HepG2 (cell line): ENCODE measurements around the gene AGAP3. TPM values are rescaled to one million over a fixed set of nuclear protein-coding genes. Genes with fewer than 3 reads are reported as not detected.

Experiments used
- JUND ChIP-seq: sonication (generic); formaldehyde crosslinking; IDR thresholded peaks from 2 replicates; pipeline ENCODE4 v1.8.0; 2022; ENCODE audit warnings: mild to moderate bottlenecking, missing genetic modification reagents
- KDM4B ChIP-seq: sonication (generic); formaldehyde crosslinking; IDR thresholded peaks from 2 replicates; pipeline ENCODE4 v1.4.0; 2020; ENCODE audit warnings: missing genetic modification reagents
- NFIB ChIP-seq: sonication (generic); formaldehyde crosslinking; IDR thresholded peaks from 2 replicates; pipeline ENCODE4 v1.9.0; 2021; ENCODE audit warnings: missing genetic modification reagents, mild to moderate bottlenecking, borderline replicate concordance
- PITX1 ChIP-seq: sonication (generic); formaldehyde crosslinking; IDR thresholded peaks from 2 replicates; pipeline ENCODE4 v1.5.1; 2020; ENCODE audit warnings: mild to moderate bottlenecking, missing genetic modification reagents
- SIX1 ChIP-seq: sonication (generic); formaldehyde crosslinking; IDR thresholded peaks from 2 replicates; pipeline ENCODE4 v1.4.0; 2020; ENCODE audit warnings: missing genetic modification reagents, borderline replicate concordance
- TBX2 ChIP-seq: sonication (generic); formaldehyde crosslinking; IDR thresholded peaks from 2 replicates; pipeline ENCODE4 v1.5.0; 2020; ENCODE audit warnings: missing genetic modification reagents, mild to moderate bottlenecking, borderline replicate concordance
- XBP1 ChIP-seq: sonication (generic); formaldehyde crosslinking; IDR thresholded peaks from 2 replicates; pipeline ENCODE4 v1.5.0; 2020; ENCODE audit warnings: missing genetic modification reagents
- ZC3H13 ChIP-seq: sonication (generic); formaldehyde crosslinking; IDR thresholded peaks from 2 replicates; pipeline ENCODE4 v1.8.1; 2023; ENCODE audit warnings: mild to moderate bottlenecking, missing genetic modification reagents, moderate library complexity
- ZFAT ChIP-seq: sonication (generic); formaldehyde crosslinking; conservative IDR thresholded peaks from 2 replicates; pipeline ENCODE4 v1.8.1; 2023; ENCODE audit warnings: missing genetic modification reagents, inconsistent platforms
- ZNF20 ChIP-seq: sonication (generic); formaldehyde crosslinking; IDR thresholded peaks from 2 replicates; pipeline ENCODE4 v1.4.0; 2020; ENCODE audit warnings: mild to moderate bottlenecking, moderate library complexity, missing genetic modification reagents
- ZNF331 ChIP-seq: sonication (generic); formaldehyde crosslinking; IDR thresholded peaks from 2 replicates; pipeline ENCODE4 v1.4.0; 2020; ENCODE audit warnings: missing genetic modification reagents
- ZNF543 ChIP-seq: sonication (generic); formaldehyde crosslinking; IDR thresholded peaks from 2 replicates; pipeline ENCODE4 v1.4.0; 2020; ENCODE audit warnings: mild to moderate bottlenecking, missing genetic modification reagents
- ZNF788 ChIP-seq: sonication (generic); formaldehyde crosslinking; IDR thresholded peaks from 2 replicates; pipeline ENCODE4 v1.5.0; 2020; ENCODE audit warnings: mild to moderate bottlenecking, missing genetic modification reagents, borderline replicate concordance
- ZNF883 ChIP-seq: sonication (generic); formaldehyde crosslinking; IDR thresholded peaks from 2 replicates; pipeline ENCODE4 v1.5.1; 2020; ENCODE audit warnings: mild to moderate bottlenecking, missing genetic modification reagents; ENCODE audit errors: not compliant biosample characterization
- ZSCAN12 ChIP-seq: sonication (generic); formaldehyde crosslinking; IDR thresholded peaks from 2 replicates; pipeline ENCODE4 v1.9.0; 2021; ENCODE audit warnings: mild to moderate bottlenecking, missing genetic modification reagents
- polyA plus RNA-seq, 8 experiments: library from polyadenylated mRNA; depleted of rRNA in 3 of 8; stranded (reverse) in 7 of 8; unstranded in 1 of 8; fragments of >200 nt; fragmentation: Illumina TruSeq in 4 of 8; extraction: Trizol in 4 of 8; gene quantifications; 2 replicates each; pipeline versions ENCODE4 v1.2.1 to v1.2.3, GENCODE V29; 2011 to 2016; ENCODE audit warnings: low read depth in 4 of 8, missing spikeins in 1 of 8, mixed read lengths in 1 of 8; ENCODE audit not compliant: insufficient read depth in 1 of 8
- total RNA-seq, 5 experiments: library from RNA; depleted of rRNA; stranded (reverse); fragments of >200 nt; fragmentation: Illumina TruSeq; extraction: Trizol; gene quantifications; 2 replicates each; pipeline ENCODE4 v1.2.3, GENCODE V29; 2016; ENCODE audit warnings: low read depth in 1 of 5
- TF ChIP-seq, protein P1 (sequence below): sonication (generic); formaldehyde crosslinking; IDR thresholded peaks from 2 replicates; pipeline ENCODE4 v1.5.1; 2020; ENCODE audit warnings: missing genetic modification reagents, mild to moderate bottlenecking, borderline replicate concordance
- TF ChIP-seq, protein P2 (sequence below): sonication (generic); formaldehyde crosslinking; IDR thresholded peaks from 2 replicates; pipeline ENCODE4 v1.4.0; 2020; ENCODE audit warnings: missing genetic modification reagents, mild to moderate bottlenecking, borderline replicate concordance
- TF ChIP-seq, protein P3 (sequence below): sonication (generic); formaldehyde crosslinking; IDR thresholded peaks from 2 replicates; pipeline ENCODE4 v1.4.0; 2020; ENCODE audit warnings: missing genetic modification reagents, low read depth, mild to moderate bottlenecking, borderline replicate concordance
- TF ChIP-seq, protein P4 (sequence below): IDR thresholded peaks from 2 replicates; pipeline ENCODE4 v1.6.1; 2012; ENCODE audit warnings: inconsistent platforms

The AGAP3 gene
- total and polyA plus RNA-seq, 2 of the 13 experiments (the other 11 are each of a cell fraction or from before 2014, with no cell fraction given) = 31.3 to 61.4 TPM

DNA sequence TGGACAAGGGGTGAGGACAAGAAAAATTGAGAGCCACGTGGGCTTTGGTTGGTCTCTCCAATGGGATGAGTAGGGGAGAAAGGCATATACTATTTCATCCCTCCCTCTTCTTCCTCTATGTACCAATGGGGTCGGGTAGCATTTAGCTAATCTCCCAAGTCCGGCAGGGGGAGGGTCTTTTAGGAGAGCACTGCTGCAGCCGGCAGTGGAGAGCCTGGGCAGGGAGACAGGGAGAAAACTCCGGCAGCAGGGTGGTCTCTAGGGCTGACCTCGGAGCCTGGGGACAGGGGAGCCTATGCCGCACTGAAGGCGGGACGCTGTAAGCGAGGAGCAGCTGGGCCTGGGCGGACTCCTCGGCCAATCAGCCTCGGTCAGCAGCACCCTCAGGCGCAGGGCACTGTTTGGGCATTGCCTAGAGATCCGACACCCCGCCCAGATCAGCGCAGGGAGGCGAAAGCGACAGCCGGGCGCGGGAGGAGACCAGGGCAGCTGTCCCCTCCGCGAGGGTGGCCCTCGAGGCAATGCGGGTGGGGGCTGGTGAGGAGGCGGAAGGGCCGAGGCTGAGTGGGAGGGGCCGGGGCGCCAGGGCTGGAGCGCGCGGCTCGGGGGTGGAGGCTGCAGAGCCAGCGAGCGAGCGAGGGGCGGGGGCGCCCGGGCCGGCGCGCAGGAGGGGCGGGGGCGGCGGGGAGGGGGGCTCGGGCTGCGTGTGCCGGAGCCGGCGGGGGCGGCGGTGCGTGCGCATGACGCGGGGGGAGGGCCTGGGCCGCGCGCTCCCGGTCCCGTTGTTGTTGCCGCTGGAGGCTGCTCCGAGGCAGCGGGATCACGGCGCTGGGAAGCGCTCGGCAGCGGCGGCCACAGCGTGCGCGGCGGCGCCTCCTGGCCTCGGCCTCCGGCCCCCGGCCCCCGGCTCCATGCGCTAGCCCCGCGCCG, at the start of gene AGAP3 (continued):
- no peak; the same call in 1 of the 2 replicates for TF ChIP-seq ZC3H13
- no peak for TF ChIP-seq XBP1 (CRISPR knock-in tag)
- TF ChIP-seq ZNF883 (CRISPR knock-in tag) = peak; percentile 86
- TF ChIP-seq, protein P1, sequence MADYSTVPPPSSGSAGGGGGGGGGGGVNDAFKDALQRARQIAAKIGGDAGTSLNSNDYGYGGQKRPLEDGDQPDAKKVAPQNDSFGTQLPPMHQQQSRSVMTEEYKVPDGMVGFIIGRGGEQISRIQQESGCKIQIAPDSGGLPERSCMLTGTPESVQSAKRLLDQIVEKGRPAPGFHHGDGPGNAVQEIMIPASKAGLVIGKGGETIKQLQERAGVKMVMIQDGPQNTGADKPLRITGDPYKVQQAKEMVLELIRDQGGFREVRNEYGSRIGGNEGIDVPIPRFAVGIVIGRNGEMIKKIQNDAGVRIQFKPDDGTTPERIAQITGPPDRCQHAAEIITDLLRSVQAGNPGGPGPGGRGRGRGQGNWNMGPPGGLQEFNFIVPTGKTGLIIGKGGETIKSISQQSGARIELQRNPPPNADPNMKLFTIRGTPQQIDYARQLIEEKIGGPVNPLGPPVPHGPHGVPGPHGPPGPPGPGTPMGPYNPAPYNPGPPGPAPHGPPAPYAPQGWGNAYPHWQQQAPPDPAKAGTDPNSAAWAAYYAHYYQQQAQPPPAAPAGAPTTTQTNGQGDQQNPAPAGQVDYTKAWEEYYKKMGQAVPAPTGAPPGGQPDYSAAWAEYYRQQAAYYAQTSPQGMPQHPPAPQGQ = peak; percentile 58; the same call in 1 of the 2 replicates
- TF ChIP-seq, protein P2, sequence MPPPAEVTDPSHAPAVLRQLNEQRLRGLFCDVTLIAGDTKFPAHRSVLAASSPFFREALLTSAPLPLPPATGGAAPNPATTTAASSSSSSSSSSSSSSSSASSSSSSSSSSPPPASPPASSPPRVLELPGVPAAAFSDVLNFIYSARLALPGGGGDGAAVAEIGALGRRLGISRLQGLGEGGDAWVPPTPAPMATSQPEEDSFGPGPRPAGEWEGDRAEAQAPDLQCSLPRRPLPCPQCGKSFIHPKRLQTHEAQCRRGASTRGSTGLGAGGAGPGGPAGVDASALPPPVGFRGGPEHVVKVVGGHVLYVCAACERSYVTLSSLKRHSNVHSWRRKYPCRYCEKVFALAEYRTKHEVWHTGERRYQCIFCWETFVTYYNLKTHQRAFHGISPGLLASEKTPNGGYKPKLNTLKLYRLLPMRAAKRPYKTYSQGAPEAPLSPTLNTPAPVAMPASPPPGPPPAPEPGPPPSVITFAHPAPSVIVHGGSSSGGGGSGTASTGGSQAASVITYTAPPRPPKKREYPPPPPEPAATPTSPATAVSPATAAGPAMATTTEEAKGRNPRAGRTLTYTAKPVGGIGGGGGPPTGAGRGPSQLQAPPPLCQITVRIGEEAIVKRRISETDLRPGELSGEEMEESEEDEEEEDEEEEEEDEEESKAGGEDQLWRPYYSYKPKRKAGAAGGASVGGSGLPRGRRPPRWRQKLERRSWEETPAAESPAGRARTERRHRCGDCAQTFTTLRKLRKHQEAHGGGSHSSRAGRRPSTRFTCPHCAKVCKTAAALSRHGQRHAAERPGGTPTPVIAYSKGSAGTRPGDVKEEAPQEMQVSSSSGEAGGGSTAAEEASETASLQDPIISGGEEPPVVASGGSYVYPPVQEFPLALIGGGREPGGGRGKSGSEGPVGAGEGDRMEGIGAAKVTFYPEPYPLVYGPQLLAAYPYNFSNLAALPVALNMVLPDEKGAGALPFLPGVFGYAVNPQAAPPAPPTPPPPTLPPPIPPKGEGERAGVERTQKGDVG = no peak
- no peak for TF ChIP-seq SIX1
- TF ChIP-seq TBX2 (CRISPR knock-in tag) = peak; percentile 69; the same call in 1 of the 2 replicates
- TF ChIP-seq, protein P3, sequence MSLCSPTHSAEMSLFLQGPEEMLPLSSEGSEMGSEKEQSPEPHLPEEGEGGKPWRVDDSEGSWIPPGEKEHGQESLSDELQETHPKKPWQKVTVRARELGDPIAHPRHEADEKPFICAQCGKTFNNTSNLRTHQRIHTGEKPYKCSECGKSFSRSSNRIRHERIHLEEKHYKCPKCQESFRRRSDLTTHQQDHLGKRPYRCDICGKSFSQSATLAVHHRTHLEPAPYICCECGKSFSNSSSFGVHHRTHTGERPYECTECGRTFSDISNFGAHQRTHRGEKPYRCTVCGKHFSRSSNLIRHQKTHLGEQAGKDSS (CRISPR knock-in tag) = peak; percentile 79; the same call in 1 of the 2 replicates
- TF ChIP-seq JUND (CRISPR knock-in tag) = no peak
- peak; percentile 87 for TF ChIP-seq ZNF788 (CRISPR knock-in tag)
- TF ChIP-seq NFIB (CRISPR knock-in tag) = no peak
- TF ChIP-seq, protein P4, sequence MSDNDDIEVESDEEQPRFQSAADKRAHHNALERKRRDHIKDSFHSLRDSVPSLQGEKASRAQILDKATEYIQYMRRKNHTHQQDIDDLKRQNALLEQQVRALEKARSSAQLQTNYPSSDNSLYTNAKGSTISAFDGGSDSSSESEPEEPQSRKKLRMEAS = no peak
- TF ChIP-seq ZNF20 (CRISPR knock-in tag) = no peak
- TF ChIP-seq KDM4B (CRISPR knock-in tag) = peak; percentile 44; the same call in 1 of the 2 replicates
- no peak for TF ChIP-seq ZNF543 (CRISPR knock-in tag)
- peak; percentile 79 for TF ChIP-seq PITX1 (CRISPR knock-in tag)
- no peak for TF ChIP-seq ZSCAN12 (CRISPR knock-in tag)
- no peak for TF ChIP-seq ZFAT (CRISPR knock-in tag)
- TF ChIP-seq ZNF331 (CRISPR knock-in tag) = 0 out of 2 replicates have a peak, but pooled peaks have one; percentile 36
